ENCODE data around the gene C20orf202.

Gene C20orf202
- 0.31 to 0.40 reads per million in 2 donors for total RNA-seq

DNA sequence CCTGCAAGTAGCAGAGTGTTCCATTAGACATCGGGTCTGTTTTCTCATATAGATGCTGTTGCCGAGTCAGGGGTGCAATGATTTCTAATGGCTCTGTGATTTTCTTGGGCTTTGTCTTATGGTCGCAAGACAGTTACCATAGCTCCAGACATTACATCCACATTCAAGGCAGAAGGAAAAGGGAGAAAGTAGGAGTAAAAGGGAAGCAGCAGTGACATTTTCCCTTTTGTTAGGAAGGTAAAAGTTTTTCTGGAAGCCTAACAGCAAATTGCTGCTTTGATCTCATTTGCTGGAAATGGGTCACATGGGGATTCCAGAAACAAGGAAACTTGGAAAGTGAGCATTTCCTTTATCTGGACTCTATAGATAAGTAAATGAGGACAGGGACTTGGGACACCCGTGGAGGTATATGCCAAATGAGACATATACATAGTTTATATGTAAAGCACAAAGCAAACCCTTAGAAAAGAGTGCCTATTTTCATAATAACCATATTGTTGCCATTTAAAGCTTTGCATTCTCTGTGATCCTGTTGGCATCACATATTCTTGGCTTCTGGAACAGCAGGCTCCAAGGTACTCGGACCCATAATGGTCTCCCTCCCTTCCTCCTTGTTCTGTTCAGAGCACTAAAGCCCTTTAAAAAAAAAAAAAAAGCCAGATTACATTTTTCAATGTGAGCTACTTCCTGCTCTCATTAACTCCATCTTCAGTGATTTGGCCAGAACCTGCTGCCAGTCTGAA lies at the start of gene C20orf202:
Gene C20orf202 (plus strand): TSS at position 693 of the 743 bp plus-strand sequence. CDS start 132 bp downstream, outside the sequence.
- no peak for DNase-seq

GRCh38 chr20:1154226-1154625 lies 49.0 kb upstream of the C20orf202 start:
- no peak for DNase-seq

DNA sequence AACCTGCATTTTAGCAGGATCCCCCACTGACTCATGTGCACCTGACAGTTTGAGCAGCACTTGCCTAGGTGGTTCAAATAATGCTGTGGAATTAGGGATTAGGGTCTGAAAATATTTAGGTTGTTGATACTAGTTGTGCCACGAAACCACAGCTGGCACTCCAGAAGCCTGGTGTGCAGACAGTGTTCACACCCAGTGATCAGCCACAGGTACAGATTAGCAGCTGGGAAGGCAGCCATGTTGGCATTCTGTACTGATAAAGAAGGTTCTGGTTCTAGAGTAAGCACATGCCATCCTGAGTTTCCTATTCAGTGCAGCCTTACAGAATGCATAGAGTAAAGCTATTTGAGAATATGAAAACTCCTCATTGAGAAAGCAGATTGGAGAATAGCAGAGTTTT lies 48.6 kb upstream of the C20orf202 start:
- DNase-seq, result no peak

GRCh38 chr20:1155342-1155741 lies 47.9 kb upstream of the C20orf202 start:
- DNase-seq, result no peak

GRCh38 chr20:1160496-1160895 lies 42.8 kb upstream of the C20orf202 start:
- DNase-seq, result no peak

GRCh38 chr20:1160991-1161390 lies 42.3 kb upstream of the C20orf202 start:
- no peak for DNase-seq

DNA sequence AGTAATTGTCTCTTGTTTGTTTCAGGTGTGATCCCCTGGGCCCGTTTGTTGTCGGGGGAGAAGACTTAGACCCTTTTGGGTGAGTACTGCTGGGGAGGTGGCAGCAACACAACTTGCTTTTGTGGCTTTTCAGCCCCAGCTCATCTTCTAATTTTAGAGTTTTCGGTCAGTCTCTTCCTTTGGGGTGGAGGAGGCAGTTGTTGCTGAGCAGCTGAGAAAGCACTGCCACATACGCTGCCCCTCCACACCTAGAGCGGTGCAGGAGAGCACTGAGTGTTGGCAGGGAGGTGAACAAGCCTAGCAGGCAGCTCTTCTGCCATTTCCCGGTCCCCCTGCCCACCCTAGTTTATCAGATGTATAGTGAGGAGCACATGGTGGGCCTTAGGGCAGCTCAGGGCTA lies 40.1 kb upstream of the C20orf202 start:
- DNase-seq, result no peak

- DNase-seq, result no peak
These were observed 39.6 kb upstream of the C20orf202 start for GRCh38 chr20:1163653-1164052.

DNA sequence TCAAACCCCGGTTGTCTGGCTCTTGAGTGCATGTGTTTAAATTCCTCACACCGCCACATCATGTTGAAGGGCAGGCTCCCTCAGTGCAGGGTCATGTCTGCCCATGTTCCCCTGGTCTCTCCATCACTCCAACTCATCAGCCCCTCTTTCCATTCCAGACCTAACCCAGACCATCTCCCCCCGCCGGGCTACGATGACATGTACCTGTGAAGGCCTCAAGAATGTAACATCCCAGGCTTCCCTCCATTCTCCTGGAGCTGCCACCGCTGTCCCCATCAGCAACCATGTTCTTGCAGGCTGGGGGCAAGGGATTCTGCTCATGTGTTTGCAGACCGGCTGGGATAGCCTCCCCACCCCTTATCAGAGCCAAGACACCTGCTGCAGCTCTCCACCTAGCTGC lies 38.4 kb upstream of the C20orf202 start:
- DNase-seq, result no peak

- DNase-seq, result no peak
These were observed 37.7 kb upstream of the C20orf202 start for GRCh38 chr20:1165521-1165920.

- DNase-seq, result no peak
These were observed 37.3 kb upstream of the C20orf202 start for GRCh38 chr20:1165941-1166340.

DNA sequence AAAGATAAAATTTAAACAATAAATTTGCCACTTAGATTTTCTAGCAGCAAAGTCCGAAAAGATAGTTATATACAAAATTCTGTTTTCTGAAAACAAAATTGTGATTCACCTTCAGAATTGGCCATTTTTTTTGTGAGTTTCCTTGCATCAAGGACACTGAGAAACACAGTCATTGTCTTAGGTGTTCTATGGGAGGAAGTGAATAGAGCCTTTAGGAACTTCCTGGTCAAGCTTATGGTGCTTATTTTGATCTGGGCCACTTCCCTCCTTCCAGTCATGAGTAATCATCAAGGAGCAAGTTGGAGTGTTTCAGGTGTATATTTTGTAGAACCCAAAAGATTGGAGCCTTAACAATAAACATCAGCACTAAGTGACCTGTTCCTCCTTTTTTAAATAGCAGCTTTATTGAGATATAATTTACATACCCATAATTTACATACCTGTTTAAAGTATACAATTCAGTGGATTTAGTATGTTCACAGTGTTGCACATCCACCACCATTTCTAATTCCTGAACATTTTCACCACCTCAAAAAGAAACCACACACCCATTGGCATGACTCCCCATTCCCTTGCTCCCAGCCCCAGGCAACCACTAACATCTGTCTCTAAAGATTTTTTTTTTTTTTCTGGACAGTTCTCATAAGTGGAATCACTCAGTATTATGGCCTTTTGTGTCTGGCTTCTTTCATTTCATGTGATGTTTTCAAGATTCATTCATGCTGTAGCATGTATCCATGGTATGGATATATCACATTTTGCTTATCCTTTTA lies 36.1 kb upstream of the C20orf202 start:
- no peak for DNase-seq

GRCh38 chr20:1169224-1169623 lies 34.0 kb upstream of the C20orf202 start:
- no peak for DNase-seq

- peak in 1 of 5 experiments; percentile 27 for DNase-seq
These were observed 31.7 kb upstream of the C20orf202 start for GRCh38 chr20:1171461-1172093.

GRCh38 chr20:1173698-1174097 lies 29.6 kb upstream of the C20orf202 start:
- no peak for DNase-seq

DNA sequence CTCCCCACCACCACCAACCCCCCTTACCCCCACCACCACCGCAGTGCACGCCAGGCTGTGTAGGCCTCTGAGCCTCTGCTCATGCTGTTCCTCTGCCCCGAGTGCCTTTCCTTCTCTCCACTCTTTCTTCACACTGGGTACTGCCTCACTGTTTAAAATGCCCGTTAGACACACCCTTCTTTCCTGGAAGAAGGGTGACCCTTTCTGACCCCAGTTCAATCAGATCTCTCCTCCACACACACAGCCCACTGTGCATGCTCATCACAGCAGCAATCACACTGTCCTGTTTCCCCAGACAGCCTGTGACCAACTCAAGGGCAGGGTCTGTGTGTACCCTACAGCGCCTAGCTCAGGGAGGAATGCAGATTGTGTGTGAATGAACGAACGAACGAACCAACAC lies 28.5 kb upstream of the C20orf202 start:
- no peak for DNase-seq

GRCh38 chr20:1177680-1178079 lies 25.6 kb upstream of the C20orf202 start:
- DNase-seq, result no peak

DNA sequence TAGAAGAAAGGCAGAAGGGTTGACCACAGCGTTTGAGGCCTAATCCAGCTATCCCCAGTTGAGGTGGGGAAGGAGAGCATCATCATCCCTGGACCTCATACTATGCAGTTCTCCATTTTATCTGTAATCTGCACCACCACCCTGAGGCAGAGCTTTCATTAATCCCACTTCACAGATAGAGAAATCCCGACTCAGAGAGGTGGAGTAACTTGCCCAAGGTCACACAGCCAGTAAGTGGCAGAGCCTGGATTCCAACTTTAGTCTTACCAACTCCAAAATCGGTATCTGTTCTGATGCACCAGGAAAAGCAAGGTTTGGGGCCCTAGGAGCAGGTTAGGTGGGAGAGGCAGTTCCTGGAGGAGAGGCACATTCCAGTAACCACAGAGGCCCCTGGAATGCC lies 25.2 kb upstream of the C20orf202 start:
- no peak for DNase-seq

DNA sequence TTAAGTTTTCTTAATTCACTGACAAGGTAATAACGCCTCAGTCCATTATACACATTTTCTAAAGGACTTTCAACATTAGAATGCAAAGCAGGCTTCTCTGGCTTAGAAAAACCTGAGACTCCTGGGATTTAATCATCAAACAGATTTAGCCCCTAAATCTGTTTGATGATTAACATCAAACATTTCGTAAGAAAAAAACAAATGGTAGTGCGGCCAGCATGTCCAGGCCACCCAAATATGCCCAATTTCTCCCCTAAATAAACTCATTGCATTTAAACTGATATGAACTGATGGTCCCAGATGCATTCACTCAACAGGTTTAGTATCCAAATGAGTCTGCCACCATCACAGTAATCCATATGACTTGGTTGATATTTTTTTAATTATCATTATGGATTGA lies 24.6 kb upstream of the C20orf202 start:
- DNase-seq, result no peak

DNA sequence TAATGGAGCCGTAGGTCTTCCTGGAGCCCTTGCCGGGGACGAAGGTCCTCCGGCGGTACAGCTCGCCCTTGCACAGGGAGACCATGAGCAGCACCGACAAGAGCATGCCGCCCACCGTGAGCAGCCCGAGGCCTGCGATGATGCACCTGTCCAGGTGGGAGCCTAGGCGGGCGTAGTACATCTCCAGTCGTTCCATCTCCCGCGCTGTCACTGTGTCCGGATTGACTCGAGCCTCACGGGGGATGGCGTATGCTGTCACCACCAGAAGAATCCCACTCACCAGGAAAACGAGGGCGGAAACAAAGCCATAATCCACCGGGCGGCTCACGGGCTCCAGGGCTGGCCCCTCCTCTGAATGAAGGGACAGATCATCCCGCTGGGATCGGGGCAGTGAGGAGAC lies 22.3 kb upstream of the C20orf202 start:
- DNase-seq, result no peak

DNA sequence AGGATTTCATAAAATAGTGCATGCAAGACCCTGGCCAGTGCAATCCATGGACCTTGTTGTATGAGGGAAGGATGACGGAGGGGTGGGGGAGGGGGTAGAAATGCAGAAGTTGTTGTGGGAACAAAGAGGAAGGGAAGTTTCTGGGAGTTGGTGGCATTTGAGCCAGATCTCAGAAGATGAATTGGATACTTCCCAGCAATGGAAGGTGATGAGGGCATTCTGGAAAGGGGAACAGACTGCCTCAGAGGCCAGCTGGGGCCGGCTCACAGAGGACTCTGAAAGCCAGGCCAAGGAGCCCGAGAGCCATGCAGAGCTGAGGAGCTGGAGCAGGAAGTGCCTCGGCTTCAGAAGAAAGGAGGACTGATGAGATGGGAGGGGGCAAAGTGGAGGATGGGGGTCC lies 21.1 kb upstream of the C20orf202 start:
- DNase-seq, result no peak

GRCh38 chr20:1183153-1183552 lies 20.1 kb upstream of the C20orf202 start:
- no peak for DNase-seq

GRCh38 chr20:1184260-1184637 lies 19.0 kb upstream of the C20orf202 start:
- no peak for DNase-seq

Measured in T-helper 2 cell (primary cell).